CD4-positive, alpha-beta T cell (primary cell): ENCODE results near the gene EIF5A2. TPM values are rescaled to one million over a fixed set of nuclear protein-coding genes. Genes with fewer than 3 reads are reported as not detected.

Experiments used
- ATAC-seq: fragments of 200-7000 bp; cut with Tn5 transposase; one replicate; pipeline ENCODE4 v1.10.0; 2022; ENCODE audit warnings: mild to moderate bottlenecking; ENCODE audit not compliant: poor library complexity
- CTCF ChIA-PET: fragments of 350-600 bp; sonication (Branson Sonifier 250); formaldehyde crosslinking; loops from one replicate; lab custom pipeline; 2021; ENCODE audit warnings: antibody characterized with exemption, inconsistent platforms; lab: Charles Lee
- POLR2A ChIA-PET: fragments of 350-600 bp; sonication (Branson Sonifier 250); formaldehyde crosslinking; loops from one replicate; lab custom pipeline; 2021; ENCODE audit warnings: antibody characterized with exemption, inconsistent platforms; lab: Charles Lee
- DNase-seq, 14 experiments: peaks; one replicate each; pipeline ENCODE4 v3.0.0-alpha.2; 2013 to 2020; ENCODE audit warnings: mixed read lengths in 2 of 14
- H3K27ac ChIP-seq, 2 donors: one replicate each; pipeline versions ENCODE4 v1.5.1 to v1.7.0; 2013; ENCODE audit warnings: low read length in 2 of 2, low read depth in 1 of 2, mild to moderate bottlenecking in 1 of 2
- H3K27me3 ChIP-seq, 2 experiments: 1 replicate in 1 of 2; 2 replicates in 1 of 2; pipeline versions ENCODE4 v1.6.1 to v1.7.0; 2013; ENCODE audit warnings: low read length in 2 of 2, control low read depth in 1 of 2, mild to moderate bottlenecking in 1 of 2, moderate library complexity in 1 of 2; ENCODE audit not compliant: insufficient read depth in 2 of 2, control insufficient read depth in 1 of 2
- H3K36me3 ChIP-seq: one replicate; pipeline ENCODE4 v1.6.1; 2013; ENCODE audit warnings: low read length, control low read depth; ENCODE audit not compliant: insufficient read depth
- H3K4me1 ChIP-seq: one replicate; pipeline ENCODE4 v1.6.1; 2013; ENCODE audit warnings: low read length, control low read depth; ENCODE audit not compliant: insufficient read depth
- H3K4me3 ChIP-seq: one replicate; pipeline ENCODE4 v1.5.1; 2013; ENCODE audit warnings: mild to moderate bottlenecking, low read length, moderate library complexity
- H3K9me3 ChIP-seq, 2 experiments: 1 replicate in 1 of 2; 2 replicates in 1 of 2; pipeline versions ENCODE4 v1.6.1 to v1.7.0; 2013; ENCODE audit warnings: low read length in 2 of 2, mild to moderate bottlenecking in 2 of 2, control low read depth in 1 of 2, moderate library complexity in 1 of 2; ENCODE audit not compliant: control insufficient read depth in 1 of 2, insufficient read depth in 1 of 2
- H3K27ac Mint-ChIP-seq: one replicate; pipeline ENCODE4 v1.8.0; 2020; ENCODE audit warnings: mixed read lengths
- H3K27me3 Mint-ChIP-seq: one replicate; pipeline ENCODE4 v1.8.0; 2021; ENCODE audit warnings: mixed read lengths
- H3K36me3 Mint-ChIP-seq: one replicate; pipeline ENCODE4 v1.8.0; 2021; ENCODE audit warnings: low read depth, mixed read lengths
- H3K4me1 Mint-ChIP-seq: one replicate; pipeline ENCODE4 v1.8.0; 2021; ENCODE audit warnings: low read depth, mixed read lengths
- H3K4me3 Mint-ChIP-seq: one replicate; pipeline ENCODE4 v1.8.0; 2020; ENCODE audit warnings: mild to moderate bottlenecking, mixed read lengths
- H3K9me3 Mint-ChIP-seq: one replicate; pipeline ENCODE4 v1.8.0; 2020; ENCODE audit warnings: mixed read lengths
- intact Hi-C, 2 experiments: fragments of 100-400 bp; cut with DNase I in 1 of 2; cut with micrococcal nuclease in 1 of 2; formaldehyde crosslinking; loops; one replicate each; pipeline versions ENCODE4 v1.15.1 to v1.9.0; 2023 to 2025; cut with DNase I, micrococcal nuclease
- total RNA-seq, 174 experiments: library from RNA in 2 of 174; stranded (reverse) in 2 of 174; gene quantifications; one replicate each; pipeline ENCODE4 v1.2.3 and lab custom pipeline; 2021 to 2026
- TF ChIP-seq, protein P1 (sequence below): fragments of 200-600 bp; IDR thresholded peaks from one replicate; pipeline ENCODE4 v1.8.0; 2022; ENCODE audit warnings: antibody characterized with exemption, mild to moderate bottlenecking

Gene EIF5A2
- total RNA-seq, 2 experiments from 2014 or later = 10.6 to 13.7 TPM

DNA sequence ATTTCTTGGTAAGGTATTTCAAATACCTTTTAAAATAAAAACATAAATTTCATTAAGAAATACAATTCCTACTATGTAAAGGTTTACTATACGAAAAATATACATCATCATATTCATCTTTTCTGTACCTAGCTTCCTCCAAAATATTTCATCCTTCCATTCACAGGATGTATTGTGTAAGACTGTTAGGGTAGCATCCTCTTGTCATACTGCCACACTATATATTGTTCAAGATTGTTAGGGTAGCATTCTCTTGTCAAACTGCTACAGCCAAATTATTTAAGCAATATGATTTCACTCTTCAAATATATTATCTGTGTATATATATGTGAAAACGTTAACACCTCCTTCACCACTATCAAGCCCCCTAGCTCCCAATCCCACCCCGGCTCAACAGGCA, 41.9 kb downstream of the EIF5A2 start:
- ChIA-PET CTCF (interaction anchor here (0.6 to 1.3 kb wide), 2 partner anchors 14 to 591 kb away, joined by 3 read pairs; no protein-coding TSS in a partner anchor), POLR2A (interaction anchor here (2.1 kb wide), 1 partner anchor 43 kb away, joined by 16 read pairs; the partner anchor contains the start of gene EIF5A2)
- Histone ChIP-seq H3K36me3 (peaks cover 32% of the 10 kb centered on the region), H3K27ac (no peak overlapping the region), H3K4me1 (peaks cover 25% of the 10 kb centered on the region), H3K27me3 (no peaks in the 10 kb centered on the region), H3K4me3 (no peak overlapping the region), H3K9me3 (no peaks in the 10 kb centered on the region)
- Mint-ChIP-seq H3K9me3 (no peaks in the 10 kb centered on the region), H3K36me3 (peaks cover 44% of the 10 kb centered on the region), H3K27me3 (no peaks in the 10 kb centered on the region), H3K4me1 (peaks cover 32% of the 10 kb centered on the region), H3K27ac (no peak overlapping the region), H3K4me3 (no peak overlapping the region)
- intact Hi-C loops = loop anchor here in 1 of 2 experiments (10.0 kb wide), 1 partner anchor 682 kb away; the partner anchor contains the start of gene PHC3
- ATAC-seq (no peak), DNase-seq (no peak)
- TF ChIP-seq, protein P1, sequence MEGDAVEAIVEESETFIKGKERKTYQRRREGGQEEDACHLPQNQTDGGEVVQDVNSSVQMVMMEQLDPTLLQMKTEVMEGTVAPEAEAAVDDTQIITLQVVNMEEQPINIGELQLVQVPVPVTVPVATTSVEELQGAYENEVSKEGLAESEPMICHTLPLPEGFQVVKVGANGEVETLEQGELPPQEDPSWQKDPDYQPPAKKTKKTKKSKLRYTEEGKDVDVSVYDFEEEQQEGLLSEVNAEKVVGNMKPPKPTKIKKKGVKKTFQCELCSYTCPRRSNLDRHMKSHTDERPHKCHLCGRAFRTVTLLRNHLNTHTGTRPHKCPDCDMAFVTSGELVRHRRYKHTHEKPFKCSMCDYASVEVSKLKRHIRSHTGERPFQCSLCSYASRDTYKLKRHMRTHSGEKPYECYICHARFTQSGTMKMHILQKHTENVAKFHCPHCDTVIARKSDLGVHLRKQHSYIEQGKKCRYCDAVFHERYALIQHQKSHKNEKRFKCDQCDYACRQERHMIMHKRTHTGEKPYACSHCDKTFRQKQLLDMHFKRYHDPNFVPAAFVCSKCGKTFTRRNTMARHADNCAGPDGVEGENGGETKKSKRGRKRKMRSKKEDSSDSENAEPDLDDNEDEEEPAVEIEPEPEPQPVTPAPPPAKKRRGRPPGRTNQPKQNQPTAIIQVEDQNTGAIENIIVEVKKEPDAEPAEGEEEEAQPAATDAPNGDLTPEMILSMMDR = no peak

DNA sequence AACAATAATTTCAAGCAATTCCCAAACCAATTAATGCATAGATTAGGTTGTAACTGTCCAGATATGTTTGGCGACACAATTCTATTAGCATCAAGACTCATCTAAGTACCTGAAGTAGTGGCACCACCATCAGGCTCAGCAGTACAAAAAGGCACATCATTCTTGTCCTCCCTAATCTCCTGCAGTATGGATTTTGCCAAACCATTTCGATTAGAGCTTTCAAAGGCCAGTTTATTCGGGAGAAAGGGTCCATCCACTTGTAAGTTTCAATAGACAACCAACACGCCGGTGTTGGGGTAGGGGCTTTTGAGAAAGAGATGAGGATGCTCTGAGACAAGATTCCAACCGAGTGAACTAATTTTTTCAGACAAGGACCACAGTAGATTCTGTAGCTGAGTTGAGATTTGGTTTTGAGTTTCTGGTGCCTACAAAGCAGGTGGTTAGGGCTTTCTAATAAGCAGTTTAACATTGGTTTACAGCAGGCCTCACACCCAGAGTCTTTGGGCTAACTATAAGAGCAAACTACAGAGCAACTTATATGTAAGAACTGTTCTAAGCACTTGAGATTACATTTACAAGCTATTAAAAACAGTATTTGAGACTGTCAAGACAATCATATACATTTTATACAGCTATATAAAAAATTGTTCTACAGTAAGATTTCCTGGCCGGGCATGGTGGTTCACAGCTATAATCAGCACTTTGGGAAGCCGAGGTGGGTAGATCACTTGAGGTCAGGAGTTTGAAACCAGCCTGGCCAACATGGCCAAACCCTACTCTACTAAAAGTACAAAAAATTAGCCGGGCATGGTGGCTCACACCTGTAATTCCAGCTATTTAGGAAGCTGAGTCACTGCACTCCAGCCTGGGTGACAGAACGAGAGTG, 43.0 kb downstream of the EIF5A2 start:
- DNase-seq (no peak), ATAC-seq (no peak)
- Mint-ChIP-seq H3K27ac (no peak overlapping the region), H3K9me3 (no peaks in the 10 kb centered on the region), H3K27me3 (no peaks in the 10 kb centered on the region), H3K4me1 (peaks cover 31% of the 10 kb centered on the region), H3K4me3 (no peak overlapping the region), H3K36me3 (peaks cover 44% of the 10 kb centered on the region)
- peaks cover 32% of the 10 kb centered on the region for H3K36me3 ChIP-seq
- TF ChIP-seq, protein P1 = no peak
- ChIA-PET CTCF (interaction anchor here (0.6 to 1.3 kb wide), 2 partner anchors 13 to 1172 kb away, joined by 3 to 4 read pairs; no protein-coding TSS in a partner anchor), POLR2A (interaction anchor here (2.1 kb wide), 1 partner anchor 44 kb away, joined by 16 read pairs; the partner anchor contains the start of gene EIF5A2)
- H3K4me3 ChIP-seq = no peak overlapping the region
- intact Hi-C loops = loop anchor here in 1 of 2 experiments (10.0 kb wide), 1 partner anchor 681 kb away; the partner anchor contains the start of gene PHC3
- H3K4me1 ChIP-seq = peaks cover 21% of the 10 kb centered on the region
- no peaks in the 10 kb centered on the region for H3K9me3 ChIP-seq
- H3K27ac ChIP-seq = no peak overlapping the region
- H3K27me3 ChIP-seq = no peaks in the 10 kb centered on the region

DNA sequence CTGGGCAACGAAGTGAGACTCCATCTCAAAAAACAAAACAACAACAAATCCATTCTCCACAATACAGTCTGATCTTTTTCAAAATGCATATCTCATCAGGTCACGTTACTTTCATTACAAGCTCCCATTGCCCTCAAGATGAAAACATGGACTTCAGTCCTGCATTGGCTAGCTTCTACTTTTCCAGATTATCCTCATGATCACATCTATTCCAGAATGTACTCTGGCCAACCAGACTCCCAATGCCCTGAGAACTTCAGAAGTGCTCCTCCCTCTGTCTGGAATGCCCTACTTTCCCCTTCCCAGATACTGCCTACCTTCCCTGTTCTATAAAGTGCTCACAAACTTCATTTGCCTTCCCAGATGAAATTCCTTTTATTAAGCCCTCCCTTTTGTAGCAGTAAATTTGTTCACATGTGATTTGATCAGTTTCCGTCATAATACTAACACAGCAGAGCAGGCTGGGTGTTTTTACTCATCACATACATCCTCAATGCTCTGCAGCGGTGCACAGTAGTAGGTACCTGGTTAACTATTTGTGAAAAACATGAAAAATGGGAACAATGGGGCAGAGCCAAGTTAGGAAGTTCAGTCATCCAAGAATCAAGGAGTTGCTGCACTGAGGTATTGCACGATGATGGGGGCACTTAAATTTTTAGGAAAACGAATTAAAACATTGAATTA, 43.8 kb downstream of the EIF5A2 start:
- Mint-ChIP-seq H3K4me3 (no peak overlapping the region), H3K27me3 (no peaks in the 10 kb centered on the region), H3K27ac (no peak overlapping the region), H3K36me3 (peaks cover 38% of the 10 kb centered on the region), H3K9me3 (no peaks in the 10 kb centered on the region), H3K4me1 (peaks cover 23% of the 10 kb centered on the region)
- H3K4me1 ChIP-seq = peaks cover 14% of the 10 kb centered on the region
- H3K27ac ChIP-seq = no peak overlapping the region
- TF ChIP-seq, protein P1 = no peak
- no peaks in the 10 kb centered on the region for H3K27me3 ChIP-seq
- CTCF ChIA-PET = no interaction called here
- intact Hi-C loops = loop anchor here in 1 of 2 experiments (10.0 kb wide), 1 partner anchor 680 kb away; the partner anchor contains the start of gene PHC3
- H3K36me3 ChIP-seq = peaks cover 32% of the 10 kb centered on the region
- POLR2A ChIA-PET = no interaction called here
- no peak overlapping the region for H3K4me3 ChIP-seq
- no peak for DNase-seq
- H3K9me3 ChIP-seq = no peaks in the 10 kb centered on the region
- ATAC-seq = no peak
